ENCODE results near the gene PYGO2.
A peak's percentile ranks its signal among the peaks of the same experiment; 100 is the strongest.
"Not testable (repeated sequence)": the region's sequence is repeated elsewhere in the genome, so short reads cannot be mapped to it uniquely, and the experiment has no call there.

PYGO2 gene

GRCh38 chr1:154999571-155000410 is 38.2 kb upstream of the PYGO2 start:
- no peak for DNase-seq

DNA sequence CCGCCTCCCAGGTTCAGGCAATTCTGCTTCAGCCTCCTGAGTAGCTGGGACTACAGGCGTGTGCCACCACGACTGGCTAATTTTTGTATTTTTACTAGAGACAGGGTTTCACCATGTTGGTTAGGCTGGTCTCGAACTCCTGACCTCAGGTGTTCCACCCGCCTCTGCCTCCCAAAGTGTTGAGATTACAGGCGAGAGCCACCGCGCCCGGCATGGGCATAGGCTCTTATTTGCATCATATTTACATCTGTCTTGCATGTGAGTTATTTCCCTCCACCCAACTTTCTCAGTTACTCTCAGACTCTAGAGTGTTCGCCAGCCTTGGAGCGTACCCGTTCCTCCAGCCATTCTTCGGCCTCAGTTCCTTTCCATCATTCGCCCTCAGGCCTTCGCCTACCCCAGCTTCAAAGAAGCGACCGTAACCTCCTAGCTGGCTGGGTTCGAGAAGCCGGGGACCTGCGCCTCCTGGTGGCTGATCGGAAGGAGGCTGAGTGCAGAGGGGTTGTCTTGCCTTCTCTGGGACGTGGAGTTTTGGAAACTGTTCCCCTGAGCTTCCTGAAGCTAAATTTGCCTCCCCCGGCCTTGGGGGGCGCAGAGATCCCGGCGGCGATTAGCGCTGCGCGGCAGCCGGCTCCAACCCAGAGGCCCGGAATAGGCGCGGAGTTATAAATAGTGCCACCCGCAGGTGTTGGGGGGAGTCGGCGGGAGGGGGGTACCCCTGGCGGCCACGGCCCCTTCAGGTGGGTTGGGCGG is 37.4 kb upstream of the PYGO2 start:
- DNase-seq = no peak

GRCh38 chr1:154998201-154998780 is 36.7 kb upstream of the PYGO2 start:
- DNase-seq = no peak

GRCh38 chr1:154996966-154997701 is 35.6 kb upstream of the PYGO2 start:
- DNase-seq = no peak

- DNase-seq = not testable (repeated sequence)
These were observed 33.9 kb upstream of the PYGO2 start for GRCh38 chr1:154995301-154995983.

- DNase-seq = no peak
These were observed 33.0 kb upstream of the PYGO2 start for GRCh38 chr1:154994591-154994990.

GRCh38 chr1:154994269-154994587 is 32.6 kb upstream of the PYGO2 start:
- no peak for DNase-seq

DNA sequence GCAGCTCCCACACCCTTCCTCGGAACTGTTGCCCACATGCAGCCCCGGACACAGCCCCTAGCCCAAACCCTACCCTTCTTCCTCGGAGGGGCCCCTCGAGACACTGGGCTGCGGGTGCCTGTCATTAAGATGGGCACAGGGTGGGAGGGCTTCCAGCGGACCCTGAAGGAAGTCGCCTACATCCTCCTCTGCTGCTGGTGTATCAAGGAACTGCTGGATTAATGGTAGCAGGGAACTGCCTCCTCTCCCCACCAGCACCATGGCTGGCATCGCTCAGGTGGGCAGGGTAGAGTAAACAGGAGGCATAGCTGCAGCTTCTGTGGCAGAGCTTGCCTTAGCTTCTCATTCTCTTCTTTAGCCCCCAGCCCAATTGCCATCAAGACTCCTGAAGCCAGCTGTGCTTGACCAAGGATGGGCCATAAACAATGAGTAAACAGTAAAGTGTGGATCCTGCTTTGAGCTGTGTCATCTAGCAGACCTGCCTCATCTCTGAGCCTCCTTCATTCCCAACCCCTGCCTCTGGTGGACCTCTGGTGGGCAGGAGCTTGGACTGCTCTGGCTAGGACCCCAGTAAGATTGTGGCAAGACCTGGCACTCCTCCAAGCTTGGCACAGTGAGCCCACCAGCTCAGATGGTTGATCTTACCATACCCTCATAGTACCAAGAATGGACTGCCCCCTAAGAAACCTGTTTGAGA is 32.1 kb upstream of the PYGO2 start, which contains the start of gene LENEP:
Gene LENEP (plus strand): TSS at position 15 of the 697 bp plus-strand sequence. CDS start 22 bp downstream, at position 37.
- no peak for DNase-seq

- DNase-seq = no peak
These were observed 31.4 kb upstream of the PYGO2 start for GRCh38 chr1:154992721-154993571.

DNA sequence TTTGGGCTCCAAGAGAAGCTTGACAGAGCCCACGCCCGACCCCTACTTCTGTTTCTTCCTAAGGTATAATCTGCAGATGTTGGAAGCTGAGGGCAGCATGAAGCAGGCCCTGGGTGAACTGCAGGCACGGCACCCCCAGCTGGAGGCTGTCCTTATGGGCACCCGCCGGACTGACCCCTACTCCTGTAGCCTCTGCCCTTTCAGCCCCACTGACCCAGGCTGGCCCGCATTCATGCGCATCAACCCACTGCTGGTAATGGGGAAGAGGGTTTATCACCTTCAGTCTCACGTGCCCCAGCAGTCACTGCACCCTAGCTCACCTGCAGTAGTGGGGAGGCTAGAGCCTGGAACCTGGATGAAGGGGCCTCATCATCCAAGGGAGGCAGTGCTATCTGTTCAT is 28.7 kb upstream of the PYGO2 start:
- no peak for DNase-seq

- DNase-seq = no peak
These were observed 27.7 kb upstream of the PYGO2 start for GRCh38 chr1:154989195-154989860.

- no peak for DNase-seq
These were observed 26.7 kb upstream of the PYGO2 start for GRCh38 chr1:154988058-154988954.

- no peak for DNase-seq
These were observed 25.7 kb upstream of the PYGO2 start for GRCh38 chr1:154987326-154987725.

GRCh38 chr1:154986736-154987135 is 25.2 kb upstream of the PYGO2 start:
- not testable (repeated sequence) for DNase-seq

- no peak for DNase-seq
These were observed 22.3 kb upstream of the PYGO2 start for GRCh38 chr1:154983776-154984466.

DNA sequence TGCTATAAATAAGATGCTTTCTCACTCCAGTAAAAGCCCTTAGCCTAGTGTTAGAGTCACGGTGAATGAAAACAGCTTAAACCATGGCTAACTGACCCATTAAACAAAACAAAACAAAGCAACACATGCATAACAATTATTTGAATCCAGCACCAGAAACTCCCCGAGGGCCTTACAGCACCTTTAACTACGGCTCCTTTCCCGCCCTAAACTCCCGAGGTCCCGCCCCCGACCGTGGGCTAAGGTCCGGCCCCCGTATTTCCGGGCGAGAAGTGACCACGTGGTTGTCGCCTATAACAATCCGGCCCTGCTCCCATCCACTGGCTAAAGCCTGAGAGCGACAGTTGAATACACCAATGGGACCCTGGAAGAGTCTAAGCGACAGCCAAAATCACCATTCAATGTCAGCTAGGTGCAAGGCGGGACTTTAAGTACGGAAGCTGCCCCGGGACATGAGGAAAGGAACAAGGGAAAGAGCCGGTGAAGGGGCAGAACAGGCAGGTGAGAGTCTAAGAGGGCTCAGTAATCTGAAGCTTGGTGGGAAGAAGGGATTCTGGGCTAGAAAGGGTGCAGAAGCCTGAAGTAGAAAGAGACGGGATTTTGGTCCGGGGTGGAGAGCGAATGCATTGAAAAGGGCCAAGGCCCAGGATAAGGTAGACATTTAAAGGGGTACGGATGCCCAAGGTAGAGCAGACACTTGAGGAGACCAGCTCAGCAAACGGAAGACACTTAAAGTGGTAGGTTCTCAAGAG is 21.5 kb upstream of the PYGO2 start, which contains the start of gene FLAD1:
Gene FLAD1 (plus strand): TSS at position 448 of the 752 bp plus-strand sequence. CDS start 351 bp downstream, outside the sequence.
- DNase-seq = peak; percentile 100

DNA sequence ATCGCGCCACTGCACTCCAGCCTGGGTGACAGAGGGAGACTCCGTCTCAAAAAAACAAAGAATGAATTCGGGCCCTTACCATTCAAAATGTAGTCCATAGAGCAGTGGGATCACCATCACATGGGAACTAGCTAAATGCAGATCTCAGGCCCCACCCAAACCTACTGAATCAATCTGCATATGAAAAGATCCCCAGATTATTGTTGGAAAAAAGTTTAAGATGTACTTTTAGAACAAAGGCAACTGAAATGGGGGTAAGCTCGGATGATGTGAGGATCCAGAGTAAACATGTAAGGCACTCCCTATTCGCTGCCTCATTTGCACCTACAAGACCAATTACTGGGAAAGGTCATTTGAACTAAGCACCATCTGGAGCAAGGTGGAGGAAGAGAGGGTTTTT is 20.8 kb upstream of the PYGO2 start:
- DNase-seq = no peak

DNA sequence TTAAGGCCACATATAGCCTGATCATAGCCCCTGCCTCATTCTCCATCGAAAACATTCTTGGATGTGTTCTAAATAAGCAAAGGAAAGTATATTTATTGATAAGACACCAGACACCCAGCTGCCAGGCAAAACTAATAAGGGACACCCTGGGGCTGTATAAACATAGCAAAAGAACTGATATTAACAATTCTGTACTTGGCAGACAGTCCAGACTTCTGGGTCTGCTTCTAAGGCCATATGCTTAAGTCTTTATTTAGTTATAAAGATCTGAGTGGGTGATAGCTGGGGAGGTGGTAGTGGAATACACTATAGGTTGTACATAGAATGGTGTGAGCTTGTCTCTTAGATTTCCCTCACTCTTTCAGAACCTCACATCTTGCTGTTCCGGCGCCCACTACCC is 16.8 kb upstream of the PYGO2 start:
- no peak for DNase-seq
